GM18505 (cell line): ENCODE data around the gene SDC3.
"Not testable (repeated sequence)": the region's sequence is repeated elsewhere in the genome, so short reads cannot be mapped to it uniquely, and the experiment has no call there.

Source experiments
- ATAC-seq: cut with Tn5 transposase; IDR thresholded peaks from one replicate; pipeline ENCODE4 v1.9.1; 2021; ENCODE audit not compliant: unreplicated experiment
- POLR2A ChIP-seq: IDR thresholded peaks from 4 replicates; pipeline ENCODE4 v1.6.1; 2011; ENCODE audit warnings: borderline replicate concordance; ENCODE audit not compliant: insufficient read depth, insufficient read length; ENCODE audit errors: extremely low read depth

Gene SDC3

GRCh38 chr1:30908696-30909364, at the start of gene SDC3:
Gene SDC3 (minus strand): TSS chr1:30908758. CDS start chr1:30908586, 172 bp downstream.
- no peak for ATAC-seq
- no peak for TF ChIP-seq POLR2A

DNA sequence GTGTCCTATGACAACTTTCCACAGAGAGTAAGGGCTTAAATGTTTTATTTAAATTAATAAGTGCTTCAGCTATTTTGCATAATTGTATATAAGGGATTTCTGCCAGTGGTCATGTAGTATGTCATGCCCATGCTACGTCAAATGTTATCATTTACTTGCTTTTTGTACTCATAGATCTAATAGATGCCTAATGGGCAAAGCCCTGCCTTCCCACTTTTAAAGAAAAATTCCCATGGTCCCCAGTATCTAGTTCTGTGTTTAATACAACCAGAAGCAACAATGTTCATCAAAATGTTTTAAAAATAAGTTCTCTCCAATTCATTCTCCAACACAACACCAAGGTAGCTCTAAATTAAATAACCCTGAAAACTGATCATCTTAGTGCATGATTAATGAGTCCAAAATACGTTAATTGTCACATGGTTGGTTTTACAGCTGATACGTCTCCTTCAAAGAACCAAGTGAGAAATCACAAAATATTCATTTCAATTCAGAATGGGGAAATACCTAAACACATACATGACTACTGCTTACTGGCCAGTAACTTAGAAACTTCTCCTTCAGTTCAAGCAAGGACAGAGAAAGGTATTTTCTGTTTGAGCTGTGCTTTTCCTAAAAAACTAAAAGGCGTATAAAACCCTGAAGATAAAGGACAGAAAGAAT, 49.1 kb upstream of the SDC3 start:
- TF ChIP-seq POLR2A = no peak
- ATAC-seq = no peak

DNA sequence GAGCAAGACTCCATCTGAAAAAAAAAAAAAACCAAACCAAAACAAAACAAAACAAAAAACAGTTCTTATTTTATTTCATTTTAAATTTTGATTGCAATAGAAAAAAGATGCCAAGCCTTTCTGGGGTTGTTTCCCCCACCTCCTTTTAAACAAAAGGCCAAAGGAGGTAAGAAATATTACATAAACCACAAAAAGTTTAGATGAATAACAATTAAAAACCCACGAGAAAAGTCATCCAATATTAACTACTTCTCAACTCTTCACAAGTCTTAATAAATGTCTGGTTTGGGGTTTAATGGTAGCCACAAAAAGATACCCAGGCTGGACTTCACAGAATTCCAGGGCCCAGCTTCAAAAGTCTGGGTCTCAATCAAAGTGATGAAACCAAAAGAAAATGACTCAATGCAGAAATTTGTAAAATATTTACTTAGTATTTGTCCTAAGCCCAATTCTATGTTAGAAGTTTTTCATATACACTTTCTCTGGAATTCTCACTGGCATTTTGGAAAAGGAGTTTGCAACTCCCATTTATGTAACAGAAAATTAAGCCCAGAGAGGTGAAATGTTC, 47.0 kb upstream of the SDC3 start:
- no peak for TF ChIP-seq POLR2A
- ATAC-seq = no peak

DNA sequence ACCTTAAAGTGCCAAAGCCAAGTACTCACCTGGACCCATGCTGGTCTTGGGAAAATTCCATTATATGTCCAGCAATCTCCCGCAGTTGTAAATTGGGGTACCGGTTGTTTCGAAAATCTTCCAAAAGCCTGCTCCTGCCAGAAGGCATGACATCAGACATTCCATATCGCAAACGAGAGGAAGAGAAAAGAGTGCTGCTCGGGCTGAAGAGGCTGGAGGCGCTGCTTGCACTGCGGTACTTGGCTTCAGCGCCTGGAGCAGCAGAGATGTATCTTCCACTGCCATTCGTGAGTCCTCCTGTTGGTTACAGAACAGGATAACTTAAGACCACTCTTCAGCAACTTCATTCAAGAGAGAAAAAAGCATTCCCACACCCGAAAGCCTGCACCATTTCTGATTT, 45.1 kb upstream of the SDC3 start:
- no peak for TF ChIP-seq POLR2A
- no peak for ATAC-seq

GRCh38 chr1:30952098-30952497, 43.5 kb upstream of the SDC3 start:
- TF ChIP-seq POLR2A = no peak
- ATAC-seq = no peak

- no peak for ATAC-seq
- TF ChIP-seq POLR2A = no peak
Observed at GRCh38 chr1:30950700-30951099, 42.1 kb upstream of the SDC3 start.

DNA sequence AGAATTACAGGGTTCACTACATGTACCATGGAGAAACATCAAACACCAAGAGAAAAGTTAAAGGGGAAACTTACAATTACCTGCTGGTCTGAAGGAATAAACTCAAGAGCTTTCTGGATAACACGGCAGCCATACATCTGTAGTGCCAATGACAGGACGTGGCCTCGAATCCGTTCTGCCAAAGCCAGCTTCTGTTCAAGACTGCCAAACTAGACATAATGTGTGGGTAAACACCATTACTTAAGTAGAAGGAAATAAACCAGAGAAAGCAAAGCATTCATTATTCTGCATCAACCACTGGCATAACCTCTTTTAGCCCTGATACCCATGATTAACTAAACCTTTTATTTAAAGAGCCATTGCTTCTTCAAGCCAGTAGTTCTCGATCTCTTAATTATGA, 41.5 kb upstream of the SDC3 start:
- TF ChIP-seq POLR2A = no peak
- ATAC-seq = no peak

DNA sequence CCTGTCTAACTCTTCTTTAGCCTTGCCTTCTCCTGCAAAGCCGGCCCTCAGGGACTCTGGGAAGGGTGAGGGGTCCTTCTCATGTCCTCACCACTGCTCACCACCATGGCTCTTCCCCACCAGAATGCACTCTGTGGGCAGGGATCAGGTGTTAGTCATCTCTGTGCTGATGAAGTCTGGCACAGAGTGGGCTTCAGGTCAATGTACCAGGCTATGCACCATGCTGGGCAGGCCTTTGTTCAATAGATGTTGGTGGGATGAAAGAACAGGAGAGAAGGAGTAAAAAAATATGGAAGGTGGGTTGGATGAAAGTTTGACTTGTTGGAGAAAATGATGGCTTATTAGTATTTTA, 40.9 kb upstream of the SDC3 start:
- not testable (repeated sequence) for ATAC-seq

- not testable (repeated sequence) for ATAC-seq
Observed at GRCh38 chr1:30948813-30949486, 40.4 kb upstream of the SDC3 start.

- no peak for ATAC-seq
- TF ChIP-seq POLR2A = no peak
Observed at GRCh38 chr1:30948278-30948677, 39.7 kb upstream of the SDC3 start.

DNA sequence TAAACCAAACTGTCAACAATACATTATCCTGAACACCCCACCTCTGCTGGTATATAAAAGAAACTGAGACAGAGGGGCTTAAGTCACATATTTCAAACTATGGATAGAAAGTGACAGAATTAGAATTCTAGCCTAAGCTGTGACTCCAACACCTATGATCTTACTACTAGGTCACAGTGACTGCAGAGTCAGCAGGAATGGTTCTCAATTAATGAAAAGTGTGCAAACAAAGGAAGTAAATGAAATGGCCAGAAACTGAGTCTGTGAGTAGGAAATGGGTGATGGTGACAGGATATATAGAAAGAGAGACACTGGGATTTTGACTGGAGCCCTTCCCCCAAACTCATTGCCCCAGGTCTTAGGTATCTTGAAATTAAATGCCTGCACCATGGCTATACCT, 38.7 kb upstream of the SDC3 start:
- no peak for ATAC-seq

DNA sequence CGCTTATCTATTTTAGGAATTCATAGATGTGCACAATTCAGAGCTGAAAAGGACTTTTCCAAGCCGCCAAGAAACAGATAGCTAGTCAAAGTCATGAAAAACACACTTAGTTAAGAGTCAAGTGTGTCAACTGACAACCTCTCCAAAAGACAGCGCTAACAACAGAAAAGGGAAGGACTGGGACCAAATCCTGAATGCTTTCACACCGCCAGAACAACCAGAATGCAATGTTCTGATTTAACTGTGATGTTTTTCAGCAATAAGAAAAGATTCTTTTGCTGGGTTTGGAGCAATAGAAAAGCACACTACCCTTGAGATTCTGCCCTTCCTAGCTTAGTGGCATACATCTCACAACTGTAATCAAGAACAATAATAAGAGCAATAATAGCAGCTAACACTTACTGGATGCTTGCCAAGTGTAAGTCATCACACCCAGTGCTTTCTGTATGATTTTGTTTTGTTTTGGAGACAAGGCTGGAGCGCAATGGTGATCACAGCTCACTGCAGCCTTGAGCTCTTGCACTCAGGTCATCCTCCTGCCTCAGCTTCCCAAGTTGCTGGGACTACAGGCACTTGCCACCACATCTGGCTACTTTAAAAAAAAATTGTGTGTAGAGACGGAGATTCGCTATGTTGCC, 33.9 kb upstream of the SDC3 start:
- no peak for TF ChIP-seq POLR2A
- ATAC-seq = no peak

More for the DNA sequence above, 38.7 kb upstream of the SDC3 start:
- no peak for TF ChIP-seq POLR2A

DNA sequence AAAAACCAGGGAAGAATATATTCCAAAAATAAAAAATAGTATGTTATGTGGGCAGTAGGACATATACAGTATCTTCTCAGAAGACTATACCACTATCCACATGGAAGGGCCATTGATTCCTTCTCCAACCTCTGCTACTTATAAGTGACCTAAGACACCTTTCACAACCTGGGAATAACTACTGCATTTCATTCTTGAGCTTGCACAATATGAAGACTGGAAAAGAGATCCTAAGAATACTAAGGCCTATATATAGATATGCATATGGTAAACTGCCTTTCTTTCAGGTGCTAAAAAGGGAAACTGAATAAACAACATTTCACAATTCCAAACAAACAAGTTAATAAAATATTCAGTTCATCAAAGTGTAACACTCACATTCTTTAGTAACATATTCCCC, 32.0 kb upstream of the SDC3 start:
- no peak for TF ChIP-seq POLR2A
- ATAC-seq = no peak

DNA sequence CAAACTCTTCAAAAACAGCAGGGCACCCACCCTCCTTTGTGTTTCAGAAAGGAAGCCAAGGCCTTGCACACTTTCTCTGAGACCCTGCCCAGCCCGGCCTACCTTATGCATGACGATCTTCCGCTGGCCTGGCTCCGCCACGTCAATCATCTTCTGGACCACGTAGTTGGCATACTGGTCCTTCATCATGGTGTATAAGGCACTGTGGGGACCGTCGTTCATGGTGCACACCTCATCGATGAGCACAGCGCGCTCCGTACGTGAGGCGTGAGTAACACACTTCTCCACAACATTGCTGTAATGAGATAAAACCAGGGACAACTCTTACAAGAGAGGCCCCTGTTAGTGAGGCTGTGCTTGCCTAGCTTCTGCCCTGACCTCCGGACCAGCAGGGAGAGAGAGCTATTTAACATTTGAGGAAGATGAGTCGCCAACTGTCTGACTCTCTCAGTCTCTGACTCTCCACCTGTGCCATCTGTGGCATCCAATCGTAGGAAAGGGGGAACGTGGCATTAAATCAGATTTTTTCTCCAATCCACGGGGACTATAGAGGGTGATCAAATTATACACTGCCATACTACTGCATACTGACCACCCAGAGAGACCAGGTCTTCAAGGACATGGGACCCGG, 28.1 kb upstream of the SDC3 start:
- no peak for TF ChIP-seq POLR2A
- ATAC-seq = no peak

DNA sequence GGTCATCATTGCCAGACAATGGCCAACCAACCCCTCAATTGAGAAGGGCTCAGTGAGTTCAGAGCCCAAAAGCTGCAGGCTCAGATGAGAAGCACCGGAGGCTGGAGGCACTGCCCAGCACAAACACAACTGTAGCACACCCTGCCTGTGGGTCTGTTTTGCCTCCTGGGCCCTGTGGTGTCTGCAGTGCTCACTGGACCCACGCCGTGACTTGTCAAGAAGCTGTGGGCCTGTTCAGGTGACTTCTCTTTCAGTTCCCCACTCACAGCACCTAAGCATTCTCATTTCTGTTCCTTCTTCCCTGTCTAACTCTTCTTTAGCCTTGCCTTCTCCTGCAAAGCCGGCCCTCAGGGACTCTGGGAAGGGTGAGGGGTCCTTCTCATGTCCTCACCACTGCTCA, 27.2 kb upstream of the SDC3 start:
- ATAC-seq = not testable (repeated sequence)
